GM21423 (cell line): ENCODE results near the gene METTL27.
"Not testable (repeated sequence)": the region's sequence is repeated elsewhere in the genome, so short reads cannot be mapped to it uniquely, and the experiment has no call there.

Source experiments
- ATAC-seq: cut with Tn5 transposase; IDR thresholded peaks from one replicate; pipeline ENCODE4 v1.9.1; 2021; ENCODE audit warnings: mild to moderate bottlenecking, moderate library complexity; ENCODE audit not compliant: unreplicated experiment

The METTL27 gene

GRCh38 chr7:73822319-73823173 is 19.8 kb downstream of the METTL27 start:
- no peak for ATAC-seq

GRCh38 chr7:73821597-73822285 is 20.6 kb downstream of the METTL27 start:
- not testable (repeated sequence) for ATAC-seq

- ATAC-seq, result no peak
Observed at GRCh38 chr7:73820013-73820412, 22.3 kb downstream of the METTL27 start.

GRCh38 chr7:73817121-73817520 is 25.2 kb downstream of the METTL27 start:
- no peak for ATAC-seq

GRCh38 chr7:73815436-73815835 is 26.9 kb downstream of the METTL27 start:
- ATAC-seq, result no peak

GRCh38 chr7:73812996-73813395 is 29.3 kb downstream of the METTL27 start:
- no peak for ATAC-seq

GRCh38 chr7:73811760-73812168 is 30.6 kb downstream of the METTL27 start:
- no peak for ATAC-seq

GRCh38 chr7:73810998-73811360 is 31.3 kb downstream of the METTL27 start:
- ATAC-seq, result no peak

GRCh38 chr7:73809467-73809951 is 32.8 kb downstream of the METTL27 start:
- ATAC-seq, result no peak

- no peak for ATAC-seq
Observed at GRCh38 chr7:73802459-73802858, 39.9 kb downstream of the METTL27 start.

GRCh38 chr7:73801577-73801976 is 40.7 kb downstream of the METTL27 start:
- ATAC-seq, result no peak

GRCh38 chr7:73799282-73800141 is 42.8 kb downstream of the METTL27 start:
- no peak for ATAC-seq

GRCh38 chr7:73797176-73797575 is 45.1 kb downstream of the METTL27 start:
- not testable (repeated sequence) for ATAC-seq

- not testable (repeated sequence) for ATAC-seq
Observed at GRCh38 chr7:73796656-73797055, 45.7 kb downstream of the METTL27 start.

- ATAC-seq, result not testable (repeated sequence)
Observed at GRCh38 chr7:73795188-73795587, 47.1 kb downstream of the METTL27 start.

GRCh38 chr7:73791170-73791690 is 51.1 kb downstream of the METTL27 start:
- ATAC-seq, result not testable (repeated sequence)

GRCh38 chr7:73789051-73789450 is 53.3 kb downstream of the METTL27 start:
- ATAC-seq, result no peak

- ATAC-seq, result not testable (repeated sequence)
Observed at GRCh38 chr7:73787786-73788048, 54.6 kb downstream of the METTL27 start.

- no peak for ATAC-seq
Observed at GRCh38 chr7:73786588-73786987, 55.7 kb downstream of the METTL27 start.
